Activated CD8-positive, alpha-beta memory T cell treated with anti-CD3 and anti-CD28 coated beads, Interleukin-2, amount 10 ng/mL, durations not matched to agents 7 days and 5 days (primary cell): Measurements from ENCODE around the gene GSTA5. TPM values are rescaled to one million over a fixed set of nuclear protein-coding genes. Genes with fewer than 3 reads are reported as not detected.
"Not testable (repeated sequence)": the region's sequence is repeated elsewhere in the genome, so short reads cannot be mapped to it uniquely, and the experiment has no call there.

ENCODE experiments used
- ATAC-seq: fragments of 150-1000 bp; cut with Tn5 transposase; one replicate; pipeline ENCODE4 v1.10.0; 2021; ENCODE audit warnings: moderate library complexity
- CTCF ChIA-PET: fragments of 350-600 bp; sonication (Branson Sonifier 250); formaldehyde crosslinking; loops from one replicate; lab custom pipeline; 2021; ENCODE audit warnings: antibody characterized with exemption; lab: Charles Lee
- DNase-seq: peaks from one replicate; pipeline ENCODE4 v3.0.0-alpha.2; 2020
- H3K27ac Mint-ChIP-seq: one replicate; pipeline ENCODE4 v1.8.0; 2021; ENCODE audit warnings: mild to moderate bottlenecking, mixed read lengths
- H3K27me3 Mint-ChIP-seq: one replicate; pipeline ENCODE4 v1.8.0; 2021; ENCODE audit warnings: mixed read lengths
- H3K36me3 Mint-ChIP-seq: one replicate; pipeline ENCODE4 v1.8.0; 2021; ENCODE audit warnings: mild to moderate bottlenecking, mixed read lengths
- H3K4me1 Mint-ChIP-seq: one replicate; pipeline ENCODE4 v1.8.0; 2021; ENCODE audit warnings: mixed read lengths
- H3K4me3 Mint-ChIP-seq: one replicate; pipeline ENCODE4 v1.8.0; 2021; ENCODE audit warnings: mild to moderate bottlenecking, moderate library complexity, mixed read lengths
- H3K9me3 Mint-ChIP-seq: one replicate; pipeline ENCODE4 v1.8.0; 2022; ENCODE audit warnings: low read depth, mixed read lengths
- total RNA-seq, 2 experiments: library from RNA; stranded (reverse); gene quantifications; one replicate each; pipeline ENCODE4 v1.2.3, GENCODE V29; 2021

Gene GSTA5
- not detected for total RNA-seq

DNA sequence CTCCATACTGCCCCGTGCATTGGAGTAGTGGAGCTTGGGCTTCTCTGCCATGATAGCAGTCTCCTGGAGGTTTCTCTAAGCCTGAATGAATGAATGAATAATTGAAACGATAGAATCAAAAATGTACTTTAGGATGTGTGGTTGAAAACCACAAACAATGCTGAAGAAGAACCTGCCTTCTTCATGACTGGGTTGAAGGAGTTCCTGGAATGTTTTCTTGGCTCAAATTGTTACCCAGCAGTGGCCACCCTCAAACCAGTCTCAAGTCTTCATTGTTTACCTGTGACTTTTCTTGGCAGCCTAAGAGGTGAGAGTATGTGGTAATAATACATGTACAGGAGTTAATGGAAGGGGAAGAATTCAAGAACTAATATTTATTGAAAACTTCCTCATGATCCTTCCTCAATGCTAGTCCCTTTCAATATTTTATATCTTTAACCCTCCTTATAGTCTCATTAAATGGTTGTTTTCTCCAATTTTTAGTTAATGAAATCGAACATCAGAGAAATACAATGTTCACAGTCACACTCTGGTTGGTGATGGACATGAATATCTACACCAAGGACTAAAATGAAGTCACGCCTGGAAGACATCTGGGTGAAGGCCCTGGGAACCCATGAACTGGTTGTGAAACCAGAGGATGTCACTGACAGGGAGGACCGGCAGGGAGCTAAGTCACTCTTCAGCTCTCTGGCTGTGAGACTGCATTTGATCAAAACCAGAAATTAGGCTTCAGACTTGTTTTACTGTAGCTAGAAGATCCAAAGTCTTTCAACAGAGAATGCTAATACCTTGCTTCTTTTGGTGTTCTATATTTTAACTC, at the start of gene GSTA5:
GSTA5 (minus strand) TSS at position 51 of the 823 bp plus-strand sequence.
- Mint-ChIP-seq H3K9me3 (no peaks in the 10 kb centered on the region), H3K4me3 (no peak within 1 kb of the TSS), H3K36me3 (no peaks in the 10 kb centered on the region), H3K4me1 (no peaks in the 10 kb centered on the region), H3K27me3 (peaks cover 28% of the 10 kb centered on the region), H3K27ac (no peak within 1 kb of the TSS)
- ATAC-seq, result no peak
- CTCF ChIA-PET, result no interaction called here
- no peak for DNase-seq

DNA sequence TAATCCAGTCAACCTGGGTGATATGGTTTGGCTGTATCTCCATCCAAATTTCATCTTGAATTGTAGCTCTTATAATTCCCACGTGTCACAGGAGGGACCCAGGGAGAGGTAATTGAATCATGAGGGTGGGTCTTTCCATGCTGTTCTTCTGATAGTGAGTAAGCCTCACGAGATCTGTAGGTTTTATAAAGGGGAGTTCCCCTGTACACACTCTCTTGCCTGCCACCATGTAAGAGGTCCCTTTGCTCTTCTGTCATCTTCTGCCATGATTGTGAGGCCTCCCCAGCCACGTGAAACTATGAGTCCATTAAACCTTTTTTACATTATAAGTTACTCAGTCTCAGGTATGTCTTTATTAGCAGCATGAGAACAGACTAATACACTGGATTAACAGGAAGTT, 49.4 kb upstream of the GSTA5 start:
- CTCF ChIA-PET, result no interaction called here
- no peak overlapping the region for H3K27ac Mint-ChIP-seq
- peaks cover 5% of the 10 kb centered on the region for H3K9me3 Mint-ChIP-seq
- H3K4me3 Mint-ChIP-seq, result no peak overlapping the region
- no peak for DNase-seq
- peaks cover 4% of the 10 kb centered on the region for H3K4me1 Mint-ChIP-seq
- no peaks in the 10 kb centered on the region for H3K36me3 Mint-ChIP-seq
- peaks cover 11% of the 10 kb centered on the region for H3K27me3 Mint-ChIP-seq
- no peak for ATAC-seq

DNA sequence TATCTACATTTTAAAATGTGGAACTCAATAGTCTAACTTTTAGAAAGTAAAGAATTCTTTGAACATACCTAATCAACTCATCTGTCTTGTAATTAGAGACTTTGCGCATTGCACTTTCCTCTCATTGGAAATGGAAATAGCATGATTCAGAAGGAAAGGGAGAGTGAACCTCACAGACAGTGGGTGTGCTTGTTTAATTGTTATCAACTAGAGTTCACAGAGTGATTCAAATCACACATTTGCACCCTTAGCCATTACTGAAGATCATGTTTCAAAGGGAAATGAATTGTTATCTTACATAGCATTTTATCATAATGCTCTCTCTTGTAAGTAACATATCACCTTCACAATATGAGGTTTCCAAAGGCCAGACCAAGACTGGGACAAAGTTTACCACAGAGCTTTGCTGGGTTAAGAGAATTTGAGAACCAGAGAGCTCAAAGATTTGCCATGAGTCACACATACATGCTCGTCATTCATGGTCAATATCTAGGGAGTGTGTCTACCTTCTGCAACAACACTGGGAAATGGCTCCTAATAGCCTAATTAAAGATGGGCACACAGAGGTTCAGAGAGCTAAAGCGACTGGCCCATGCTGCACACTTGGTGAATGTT, 47.4 kb upstream of the GSTA5 start:
- CTCF ChIA-PET, result no interaction called here
- DNase-seq (no peak), ATAC-seq (no peak)
- Mint-ChIP-seq H3K4me1 (peaks cover 2% of the 10 kb centered on the region), H3K9me3 (peaks cover 5% of the 10 kb centered on the region), H3K36me3 (no peaks in the 10 kb centered on the region), H3K4me3 (no peak overlapping the region), H3K27ac (no peak overlapping the region), H3K27me3 (peaks cover 11% of the 10 kb centered on the region)

DNA sequence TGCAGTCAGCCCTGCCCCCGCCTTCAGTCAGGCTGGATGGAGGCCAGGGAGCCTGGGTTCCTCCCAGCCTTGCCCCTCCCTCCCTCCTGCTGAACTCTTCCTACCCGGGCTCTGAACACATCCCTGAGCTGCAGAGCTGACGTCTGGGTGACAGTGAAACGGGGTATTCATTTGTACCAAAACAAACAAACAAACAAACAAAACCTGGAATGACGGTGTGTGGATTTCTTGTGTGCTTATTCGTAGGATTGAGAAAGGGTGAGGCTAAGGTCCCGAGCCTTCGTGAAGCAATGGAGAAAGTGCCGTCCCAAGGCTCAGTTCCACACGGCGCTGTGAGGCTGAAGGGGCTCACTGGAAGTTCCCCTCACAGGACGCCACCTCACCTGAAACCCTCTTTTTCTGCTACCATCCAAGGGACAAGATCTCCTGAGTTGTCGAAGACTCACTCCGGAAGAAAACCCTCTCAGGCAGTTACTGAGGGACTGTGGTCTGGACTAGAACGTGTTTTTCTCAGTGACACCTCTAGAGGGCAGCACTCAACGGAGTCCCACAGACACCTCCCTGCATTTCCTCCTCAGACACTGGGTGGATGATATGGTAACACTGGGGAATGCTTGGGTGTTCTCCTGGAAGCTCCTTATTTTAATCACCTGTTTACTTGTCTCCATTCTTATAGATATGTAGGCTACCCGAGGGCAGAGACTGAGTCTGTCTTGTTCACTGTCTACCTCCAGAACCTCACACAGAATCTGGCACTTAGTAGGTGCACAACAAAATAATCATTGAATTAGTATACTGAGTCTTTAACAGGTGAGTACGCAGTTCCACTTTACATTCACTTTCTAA, 41.6 kb upstream of the GSTA5 start:
- DNase-seq (peak; percentile 81), ATAC-seq (peak; percentile 98)
- Mint-ChIP-seq H3K9me3 (no peaks in the 10 kb centered on the region), H3K36me3 (no peaks in the 10 kb centered on the region), H3K27me3 (no peaks in the 10 kb centered on the region), H3K4me1 (peaks cover 9% of the 10 kb centered on the region), H3K27ac (peak overlapping the region; percentile 71), H3K4me3 (peak overlapping the region; percentile 76)
- CTCF ChIA-PET, result interaction anchor here (0.6 to 1.2 kb wide), 4 partner anchors 11 to 161 kb away, joined by 3 to 4 read pairs (median 4); partner anchors contain the start of gene GSTA4

DNA sequence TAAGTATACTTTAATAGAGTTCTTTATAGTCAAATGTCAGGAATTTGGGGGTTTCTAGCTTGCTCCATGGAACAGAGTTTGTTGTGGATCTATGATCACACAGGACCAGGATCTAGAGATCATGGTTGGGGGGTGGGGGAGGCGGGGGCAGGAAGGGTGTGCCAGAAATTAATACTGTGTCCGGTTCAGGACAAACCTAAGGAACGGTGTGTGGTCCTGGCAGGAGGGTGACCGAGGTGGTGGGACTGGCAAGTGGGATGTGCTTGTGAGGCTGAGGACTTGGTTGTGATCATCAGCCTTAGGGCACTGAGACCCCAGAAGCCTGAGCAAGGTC, 41.0 kb upstream of the GSTA5 start:
- peaks cover under 1% of the 10 kb centered on the region for H3K27me3 Mint-ChIP-seq
- ATAC-seq (no peak), DNase-seq (no peak)
- peak overlapping the region; percentile 71 for H3K27ac Mint-ChIP-seq
- CTCF ChIA-PET, result interaction anchor here (0.6 to 1.2 kb wide), 3 partner anchors 12 to 114 kb away, joined by 4 read pairs; partner anchors contain the start of gene GSTA4
- peaks cover 13% of the 10 kb centered on the region for H3K4me1 Mint-ChIP-seq
- H3K9me3 Mint-ChIP-seq, result no peaks in the 10 kb centered on the region
- H3K36me3 Mint-ChIP-seq, result no peaks in the 10 kb centered on the region
- peak overlapping the region; percentile 76 for H3K4me3 Mint-ChIP-seq

DNA sequence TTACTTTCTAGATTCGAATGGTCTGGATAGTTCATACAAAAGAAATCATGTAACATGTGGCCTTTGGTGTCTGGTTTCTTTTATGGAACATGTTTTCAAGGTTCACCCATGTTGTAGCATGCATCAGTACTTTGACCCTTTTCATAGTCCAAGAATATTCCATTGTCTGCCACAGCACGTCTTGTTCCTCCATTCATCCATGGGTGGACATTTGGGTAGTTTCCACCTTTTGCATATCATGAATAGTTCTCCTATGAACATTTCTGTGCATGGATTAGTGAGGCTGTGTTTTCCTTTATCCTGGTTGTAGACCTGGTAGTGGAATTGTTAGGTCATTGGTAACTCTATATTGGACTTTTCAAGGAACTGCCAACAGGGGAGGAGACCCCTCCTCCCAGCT, 37.2 kb upstream of the GSTA5 start:
- CTCF ChIA-PET, result no interaction called here
- ATAC-seq (no peak), DNase-seq (no peak)
- Mint-ChIP-seq H3K9me3 (no peaks in the 10 kb centered on the region), H3K4me3 (no peak overlapping the region), H3K4me1 (peaks cover 13% of the 10 kb centered on the region), H3K27me3 (peaks cover 16% of the 10 kb centered on the region), H3K36me3 (no peaks in the 10 kb centered on the region), H3K27ac (no peak overlapping the region)

DNA sequence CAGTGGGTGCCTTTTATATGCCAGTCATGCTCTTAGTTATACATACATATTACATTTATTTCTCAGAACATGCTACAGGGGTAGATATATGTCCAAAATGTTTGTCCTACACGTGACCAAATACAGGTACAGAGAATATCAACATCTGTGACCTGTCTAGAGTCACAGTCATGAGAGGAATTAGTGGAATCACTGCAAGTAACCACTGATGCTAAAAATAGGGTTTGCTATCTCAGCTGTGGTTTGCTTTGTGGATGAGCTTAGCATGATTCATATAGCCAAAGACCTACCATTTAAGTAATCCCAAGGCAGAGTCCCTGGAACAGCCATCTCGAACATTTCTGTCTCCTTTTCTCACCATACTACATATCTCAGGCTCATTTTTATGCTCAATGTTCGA, 36.6 kb upstream of the GSTA5 start:
- Mint-ChIP-seq H3K36me3 (no peaks in the 10 kb centered on the region), H3K27me3 (peaks cover 16% of the 10 kb centered on the region), H3K4me3 (no peak overlapping the region), H3K9me3 (no peaks in the 10 kb centered on the region), H3K4me1 (peaks cover 12% of the 10 kb centered on the region), H3K27ac (no peak overlapping the region)
- CTCF ChIA-PET, result no interaction called here
- ATAC-seq (no peak), DNase-seq (no peak)

DNA sequence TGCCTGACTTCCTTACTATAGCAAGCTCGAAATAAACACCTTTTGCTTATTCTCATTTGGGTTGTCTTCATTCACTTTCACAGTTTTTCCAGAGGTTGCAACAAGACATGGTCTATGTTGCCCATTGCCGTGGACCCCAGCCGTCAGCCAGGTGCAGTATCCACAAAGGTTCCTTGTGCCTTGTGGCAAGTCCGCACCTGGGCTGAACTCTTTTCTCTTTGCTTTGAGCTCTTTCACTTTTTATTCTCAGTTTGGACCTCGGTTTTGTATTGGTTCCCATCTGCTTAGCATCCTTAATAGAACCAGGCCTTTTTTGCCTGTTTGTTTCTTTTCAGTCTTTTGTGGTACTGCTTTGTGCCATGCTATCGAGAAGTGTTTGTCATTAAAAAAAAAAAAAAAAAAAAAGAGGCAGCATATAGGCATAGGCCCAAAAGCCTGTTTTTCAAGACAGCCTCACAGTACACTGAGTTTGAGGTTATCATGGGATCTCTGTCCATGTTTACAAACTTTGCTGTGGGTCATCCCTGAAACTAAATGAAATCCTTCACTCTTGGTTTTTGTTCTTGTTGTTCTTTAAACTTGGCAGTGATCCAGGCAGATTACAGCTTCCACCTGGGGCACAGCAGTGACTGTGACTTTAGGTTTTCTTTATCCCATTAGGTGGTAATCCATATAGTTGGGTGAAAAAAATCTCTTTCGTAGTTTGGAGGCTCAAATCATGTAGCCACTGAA, 35.6 kb upstream of the GSTA5 start:
- Mint-ChIP-seq H3K4me1 (peaks cover 9% of the 10 kb centered on the region), H3K4me3 (no peak overlapping the region), H3K36me3 (no peaks in the 10 kb centered on the region), H3K9me3 (no peaks in the 10 kb centered on the region), H3K27me3 (peaks cover 23% of the 10 kb centered on the region), H3K27ac (no peak overlapping the region)
- ATAC-seq (no peak), DNase-seq (no peak)
- CTCF ChIA-PET, result interaction anchor here (0.6 to 0.8 kb wide), 2 partner anchors 8 to 202 kb away, joined by 3 read pairs; no protein-coding TSS in a partner anchor

DNA sequence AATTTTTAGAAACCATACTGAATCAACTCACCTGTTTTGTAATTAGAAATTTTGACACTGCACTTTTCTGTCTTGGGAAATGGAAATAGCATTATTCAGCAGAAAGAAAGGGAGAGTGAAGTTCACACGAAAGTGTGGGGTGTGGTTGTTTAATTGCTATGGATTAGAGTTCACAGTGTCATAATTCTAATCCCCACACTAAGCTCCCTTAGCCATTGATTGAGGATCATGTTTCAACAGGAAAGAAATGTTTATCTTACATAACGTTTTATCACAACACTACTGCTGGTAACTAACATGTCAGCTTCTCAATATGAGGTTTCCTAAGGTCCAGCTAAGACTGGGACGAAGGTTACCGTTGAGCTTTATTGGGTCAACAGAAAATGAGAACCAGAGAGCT, 31.4 kb upstream of the GSTA5 start:
- no peaks in the 10 kb centered on the region for H3K9me3 Mint-ChIP-seq
- no peaks in the 10 kb centered on the region for H3K36me3 Mint-ChIP-seq
- peaks cover 31% of the 10 kb centered on the region for H3K27me3 Mint-ChIP-seq
- H3K4me3 Mint-ChIP-seq, result no peak overlapping the region
- ATAC-seq, result no peak
- no peak overlapping the region for H3K27ac Mint-ChIP-seq
- DNase-seq, result no peak
- CTCF ChIA-PET, result no interaction called here
- H3K4me1 Mint-ChIP-seq, result peaks cover 2% of the 10 kb centered on the region

DNA sequence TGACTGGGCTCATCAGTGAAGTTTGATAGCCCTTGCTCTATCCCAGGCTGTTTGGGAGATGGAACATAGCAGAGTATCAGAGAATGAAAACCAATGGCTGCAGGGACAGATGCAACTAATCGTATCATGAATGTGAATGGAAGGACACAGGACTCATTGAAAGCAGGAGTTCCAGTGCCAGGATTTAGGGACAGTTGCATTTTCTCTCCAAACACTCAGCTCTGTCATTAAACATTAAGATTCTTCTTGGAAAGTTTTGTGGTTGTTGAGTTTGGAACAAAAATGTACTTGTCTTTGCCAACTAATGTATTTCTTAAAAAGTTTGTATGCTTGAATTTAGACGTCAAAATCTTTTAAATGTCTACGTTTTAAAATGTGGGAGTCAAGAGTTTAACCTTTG, 31.0 kb upstream of the GSTA5 start:
- Mint-ChIP-seq H3K4me3 (no peak overlapping the region), H3K27me3 (peaks cover 30% of the 10 kb centered on the region), H3K4me1 (no peaks in the 10 kb centered on the region), H3K36me3 (no peaks in the 10 kb centered on the region), H3K27ac (no peak overlapping the region), H3K9me3 (no peaks in the 10 kb centered on the region)
- ATAC-seq (no peak), DNase-seq (no peak)
- CTCF ChIA-PET, result no interaction called here

DNA sequence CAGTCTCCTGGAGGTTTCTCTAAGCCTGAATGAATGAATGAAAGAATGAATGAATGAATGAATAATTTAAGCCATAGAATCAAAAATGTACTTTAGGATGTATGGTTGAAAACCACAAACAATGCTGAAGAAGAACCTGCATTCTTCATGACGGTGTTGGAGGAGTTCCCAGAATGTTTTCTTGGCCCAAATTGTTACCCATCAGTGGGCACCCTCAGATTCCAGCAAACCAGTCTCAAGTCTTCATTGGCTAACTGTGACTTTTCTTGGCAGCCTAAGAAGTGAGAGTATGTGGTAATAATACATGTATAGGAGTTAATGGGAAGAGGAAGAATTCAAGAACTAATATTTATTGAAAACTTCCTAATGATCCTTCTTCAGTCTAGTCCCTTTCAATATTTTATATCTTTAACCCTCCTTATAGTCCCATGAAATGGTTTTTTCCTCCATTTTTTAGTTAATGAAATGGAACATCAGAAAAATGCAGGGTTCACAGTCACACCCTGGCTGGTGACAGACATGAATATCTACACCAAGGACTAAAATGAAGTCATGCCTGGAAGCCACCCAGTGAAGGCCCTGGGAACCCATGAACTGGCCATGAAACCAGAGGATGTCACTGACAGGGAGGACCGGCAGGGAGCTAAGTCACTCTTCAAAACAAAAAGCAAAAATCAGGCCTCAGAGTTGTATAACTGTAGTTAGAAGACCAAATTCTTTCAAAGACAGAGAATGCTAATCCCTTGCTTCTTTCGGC, 29.9 kb upstream of the GSTA5 start:
- H3K9me3 Mint-ChIP-seq, H3K36me3 Mint-ChIP-seq, H3K27ac Mint-ChIP-seq, ATAC-seq, H3K4me1 Mint-ChIP-seq, DNase-seq, CTCF ChIA-PET, H3K4me3 Mint-ChIP-seq: not testable (repeated sequence)
- peaks cover 28% of the 10 kb centered on the region for H3K27me3 Mint-ChIP-seq

DNA sequence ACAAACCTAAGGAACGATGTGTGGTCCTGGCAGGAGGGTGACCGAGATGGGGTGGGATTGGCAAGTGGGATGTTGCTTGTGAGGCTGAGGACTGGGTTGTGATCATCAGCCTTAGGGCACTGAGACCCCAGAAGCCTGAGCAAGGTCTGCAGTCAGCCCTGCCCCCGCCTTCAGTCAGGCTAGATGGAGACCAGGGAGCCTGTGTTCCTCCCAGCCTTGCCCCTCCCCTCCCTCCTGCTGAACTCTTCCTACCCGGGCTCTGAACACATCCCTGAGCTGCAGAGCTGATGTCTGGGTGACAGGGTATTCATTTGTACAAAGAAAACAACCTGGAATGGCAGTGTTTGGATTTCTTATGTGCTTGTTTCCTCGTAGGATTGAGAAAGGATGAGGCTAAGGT, 28.3 kb upstream of the GSTA5 start:
- H3K4me3 Mint-ChIP-seq, H3K4me1 Mint-ChIP-seq, CTCF ChIA-PET, ATAC-seq, DNase-seq, H3K27ac Mint-ChIP-seq, H3K9me3 Mint-ChIP-seq, H3K36me3 Mint-ChIP-seq: not testable (repeated sequence)
- peaks cover 31% of the 10 kb centered on the region for H3K27me3 Mint-ChIP-seq
